T-helper 1 cell treated with Interleukin-12 subunit alpha and Interleukin-12 subunit beta and Interleukin-4 antibody, amounts not matched to agents 30 ng/mL and 1 ng/mL, for 36 hours (primary cell): ENCODE measurements around the gene GRIK5. TPM values are rescaled to one million over a fixed set of nuclear protein-coding genes. Genes with fewer than 3 reads are reported as not detected.
"Not testable (repeated sequence)": the region's sequence is repeated elsewhere in the genome, so short reads cannot be mapped to it uniquely, and the experiment has no call there.

Experiments used
- intact Hi-C: fragments of 100-400 bp; cut with micrococcal nuclease; formaldehyde crosslinking; loops from one replicate; pipeline ENCODE4 v1.15.1; 2024
- total RNA-seq: library from RNA; stranded (reverse); gene quantifications from 2 replicates; pipeline ENCODE4 v1.2.3, GENCODE V29; 2022

Gene GRIK5
- total RNA-seq: 3.6 and 4.6 TPM in 2 replicates

DNA sequence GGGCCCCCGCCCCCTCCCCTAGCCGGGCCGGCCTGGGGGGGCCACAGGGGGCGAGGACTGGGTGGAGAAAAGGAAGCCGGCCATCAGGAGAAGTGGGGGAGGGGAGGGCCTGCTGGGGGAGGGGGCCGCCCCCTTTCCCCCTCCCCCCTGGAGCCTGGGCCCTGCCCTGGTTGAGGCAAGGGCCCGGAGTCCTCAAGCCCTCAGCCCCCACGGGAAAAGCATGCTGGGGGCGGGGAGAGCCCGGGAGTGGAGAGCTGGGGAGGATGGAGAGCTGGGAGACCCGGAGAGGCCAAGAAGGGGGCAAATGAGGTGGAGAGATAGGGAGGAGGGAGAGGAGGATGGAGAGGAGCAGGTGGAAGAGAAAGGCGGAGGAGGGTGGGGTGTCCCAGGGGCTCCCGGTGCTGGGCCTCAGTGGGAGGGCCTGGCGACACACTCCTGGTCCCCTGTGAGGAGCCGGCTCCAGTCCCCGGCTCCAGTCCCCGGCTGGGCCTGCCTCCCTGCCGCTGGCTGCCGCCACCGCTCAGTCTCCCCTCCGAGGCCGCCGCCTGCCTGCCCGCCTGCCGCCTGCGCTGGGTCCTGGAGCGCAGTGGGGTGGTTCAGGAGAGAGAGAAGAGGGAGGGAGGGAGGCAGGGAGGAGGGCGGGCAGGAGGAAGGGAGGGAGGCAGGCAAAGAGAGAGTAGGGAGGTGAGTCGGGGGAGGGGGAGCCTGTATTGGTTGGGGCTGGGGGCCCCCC lies at the start of gene GRIK5:
GRIK5 (minus strand) TSS at position 588 of the 733 bp plus-strand sequence. CDS start 4,436 bp downstream, outside the sequence.
- intact Hi-C loops: no loop called here

- intact Hi-C loops: no loop called here
Observed at GRCh38 chr19:42117076-42117475, 47.1 kb upstream of the GRIK5 start.

DNA sequence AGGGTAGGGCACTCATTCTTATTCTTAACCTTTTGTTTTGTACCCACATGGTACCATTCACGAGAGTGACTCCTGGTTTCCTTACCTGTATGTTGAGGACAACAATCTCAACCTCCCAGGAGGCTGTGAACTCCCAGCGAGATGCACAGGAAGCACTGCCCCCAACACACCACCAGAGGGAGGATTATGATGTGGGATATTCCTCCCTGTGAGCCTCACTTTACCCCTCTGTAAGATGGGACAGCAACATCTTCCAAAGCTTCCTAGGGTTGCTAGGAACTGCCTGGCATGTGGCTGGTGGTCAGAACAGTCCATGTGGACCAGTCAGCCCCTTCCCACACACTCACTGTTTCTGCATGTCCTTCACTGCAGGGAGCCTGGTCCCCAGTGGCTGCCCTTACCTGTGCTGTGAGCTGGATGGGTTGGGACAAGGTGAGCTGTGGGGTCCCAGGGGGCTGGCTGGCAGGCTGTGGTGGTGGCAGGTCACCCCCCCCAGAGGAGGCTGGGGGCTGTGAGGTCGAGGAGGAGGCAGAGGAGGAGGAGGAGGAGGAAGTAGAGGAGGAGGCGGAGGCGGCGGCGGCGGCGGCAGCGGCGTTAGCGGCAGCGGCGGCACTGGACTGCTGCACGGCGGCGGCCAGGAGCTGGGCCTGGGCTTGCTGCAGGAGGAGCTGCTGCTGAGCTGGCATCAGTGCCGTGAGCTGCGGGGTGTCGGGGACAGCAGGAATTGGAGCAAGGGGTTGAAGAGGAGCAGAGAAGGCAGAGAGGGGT lies 46.5 kb upstream of the GRIK5 start:
- intact Hi-C loops: no loop called here

GRCh38 chr19:42115705-42116104 lies 45.7 kb upstream of the GRIK5 start:
- intact Hi-C loops: no loop called here

GRCh38 chr19:42115219-42115618 lies 45.2 kb upstream of the GRIK5 start:
- intact Hi-C loops: no loop called here

DNA sequence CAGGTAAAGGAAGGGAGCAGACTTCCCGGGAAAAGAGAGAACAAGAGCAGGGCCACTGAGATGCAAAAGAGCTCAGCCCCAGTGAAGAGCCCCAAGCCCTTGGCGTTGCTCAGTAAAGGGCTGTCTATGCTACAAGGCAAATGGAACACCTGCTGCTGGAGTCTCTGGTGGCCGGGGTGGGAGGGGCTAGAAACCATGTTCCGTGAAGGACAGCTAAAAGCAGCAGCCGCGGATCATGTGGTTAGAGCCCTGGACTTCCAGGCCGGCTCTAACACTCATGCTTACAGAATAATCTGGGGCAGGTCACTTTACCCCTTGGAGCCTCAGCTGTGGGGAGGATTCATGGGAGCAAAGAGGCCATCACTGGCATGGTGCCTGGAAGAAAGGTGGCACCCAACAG lies 44.4 kb upstream of the GRIK5 start:
- intact Hi-C loops: no loop called here

GRCh38 chr19:42113641-42114348 lies 43.8 kb upstream of the GRIK5 start:
- intact Hi-C loops: no loop called here

- intact Hi-C loops: no loop called here
Observed at GRCh38 chr19:42111811-42112210, 41.8 kb upstream of the GRIK5 start.

GRCh38 chr19:42111384-42111783 lies 41.4 kb upstream of the GRIK5 start:
- intact Hi-C loops: no loop called here

DNA sequence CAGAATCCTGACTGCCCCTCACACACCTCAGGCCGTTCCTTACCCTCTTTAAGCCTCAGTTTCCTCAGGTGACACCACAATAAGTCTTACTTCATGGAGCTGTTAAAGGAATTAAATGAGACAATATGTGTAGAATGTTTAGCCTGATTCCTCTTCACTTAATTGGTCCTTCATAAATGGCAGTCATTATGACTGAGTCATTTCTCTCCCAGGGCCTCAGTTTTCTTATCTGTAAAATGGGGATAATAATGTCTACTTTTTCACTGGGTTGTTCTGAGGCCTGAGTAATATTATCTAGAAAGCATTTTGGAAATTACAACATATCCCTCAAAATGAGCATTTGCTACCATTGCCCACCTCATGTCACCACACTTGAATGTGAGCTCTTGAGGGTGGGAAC lies 40.7 kb upstream of the GRIK5 start:
- intact Hi-C loops: no loop called here

- intact Hi-C loops: no loop called here
Observed at GRCh38 chr19:42109896-42110295, 39.9 kb upstream of the GRIK5 start.

DNA sequence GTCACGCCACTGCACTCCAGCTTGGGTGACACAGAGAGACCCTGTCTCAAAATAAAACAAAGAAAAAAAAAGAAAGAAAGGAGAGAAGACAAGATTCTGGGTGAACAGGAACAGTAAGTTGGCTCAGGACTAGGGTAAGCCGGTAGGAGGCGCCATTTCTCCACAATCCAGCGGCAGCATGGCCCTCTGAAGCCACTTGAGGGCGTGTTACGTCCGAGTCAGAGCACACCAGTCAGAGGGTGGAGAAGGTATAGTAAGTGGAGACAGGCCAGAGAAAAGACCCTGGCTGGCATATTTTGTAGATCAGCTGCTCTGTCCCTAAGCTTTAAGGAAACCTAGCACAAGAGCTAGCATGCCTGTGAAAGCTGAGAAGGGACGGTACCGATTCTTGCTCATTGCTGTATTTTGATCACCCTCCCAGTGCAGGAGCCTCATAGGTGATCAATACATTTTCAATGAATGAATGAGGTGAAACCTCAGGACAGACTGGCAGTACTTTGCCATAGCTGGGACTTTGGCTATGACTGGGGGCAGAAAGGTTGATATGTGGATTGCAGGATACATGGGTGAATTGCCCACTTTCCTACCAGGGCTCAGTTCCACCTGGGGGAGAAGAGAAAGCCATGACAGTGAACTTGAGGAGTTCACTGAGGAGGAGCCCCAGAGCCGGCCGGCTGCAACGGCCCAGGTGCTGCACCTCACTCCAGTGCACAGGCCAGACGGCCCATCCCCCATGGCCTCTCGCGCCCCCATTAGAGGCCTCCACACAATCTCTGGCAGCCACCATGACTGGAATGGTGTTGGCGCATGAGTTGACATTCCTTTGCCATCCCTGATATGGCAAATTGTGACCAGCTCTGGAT lies 38.8 kb upstream of the GRIK5 start:
- intact Hi-C loops: loop anchor here (1.0 kb wide), 15 partner anchors 14 to 332 kb away; partner anchors contain the start of genes DEDD2, MEGF8 and POU2F2

- intact Hi-C loops: no loop called here
Observed at GRCh38 chr19:42105368-42105767, 35.4 kb upstream of the GRIK5 start.

- intact Hi-C loops: no loop called here
Observed at GRCh38 chr19:42102877-42103276, 32.9 kb upstream of the GRIK5 start.

- intact Hi-C loops: not testable (repeated sequence)
Observed at GRCh38 chr19:42100241-42100640, 30.2 kb upstream of the GRIK5 start.

DNA sequence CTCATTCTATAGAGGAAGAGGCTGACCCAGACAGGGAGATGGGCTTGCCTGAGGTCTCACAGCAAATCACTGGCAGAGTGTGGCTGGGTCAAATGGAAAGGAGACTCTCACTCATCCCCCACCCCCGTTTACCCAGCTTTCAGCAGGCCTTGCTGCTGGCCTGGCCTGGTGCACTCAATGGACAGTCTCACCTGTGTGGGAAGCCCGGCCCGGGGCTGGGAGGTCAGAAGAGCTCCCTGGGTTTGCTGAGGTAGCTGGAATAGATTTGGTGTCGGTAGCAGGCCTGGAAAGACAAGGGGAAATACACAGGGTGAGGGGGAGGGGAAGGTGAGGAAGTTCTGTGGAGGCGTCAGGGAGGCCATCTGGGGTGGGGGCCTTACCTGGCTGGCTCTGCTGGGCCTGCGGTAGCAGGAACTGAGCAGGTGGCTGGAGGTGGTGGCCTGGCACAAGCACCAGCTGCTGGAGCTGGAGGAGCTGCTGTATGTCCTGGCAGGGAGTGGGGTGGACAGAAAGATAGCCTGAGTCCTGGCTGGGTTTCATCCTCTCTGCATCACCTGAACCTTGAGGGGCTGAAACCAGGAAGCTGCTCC lies 29.4 kb upstream of the GRIK5 start:
- intact Hi-C loops: no loop called here

DNA sequence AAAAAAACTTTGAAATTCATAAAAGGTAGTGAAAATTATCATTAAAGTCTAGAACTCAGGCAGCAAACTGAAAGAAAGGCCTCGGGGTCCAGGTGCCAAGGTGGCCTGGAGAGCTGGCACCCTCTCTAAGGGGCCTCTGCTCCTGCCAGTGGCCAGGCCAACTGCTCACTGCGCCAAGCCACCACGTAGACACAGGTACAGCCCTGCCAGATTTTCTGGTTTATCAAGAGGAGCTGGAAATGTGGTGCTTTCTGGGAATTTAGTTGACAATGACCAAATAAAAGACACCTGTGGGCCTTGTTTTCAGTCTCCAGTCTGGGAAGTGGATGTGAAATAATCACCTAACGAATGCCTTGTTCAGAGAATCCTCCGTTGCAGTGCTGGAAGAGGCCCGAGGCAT lies 28.8 kb upstream of the GRIK5 start:
- intact Hi-C loops: no loop called here

- intact Hi-C loops: no loop called here
Observed at GRCh38 chr19:42097461-42097860, 27.5 kb upstream of the GRIK5 start.

DNA sequence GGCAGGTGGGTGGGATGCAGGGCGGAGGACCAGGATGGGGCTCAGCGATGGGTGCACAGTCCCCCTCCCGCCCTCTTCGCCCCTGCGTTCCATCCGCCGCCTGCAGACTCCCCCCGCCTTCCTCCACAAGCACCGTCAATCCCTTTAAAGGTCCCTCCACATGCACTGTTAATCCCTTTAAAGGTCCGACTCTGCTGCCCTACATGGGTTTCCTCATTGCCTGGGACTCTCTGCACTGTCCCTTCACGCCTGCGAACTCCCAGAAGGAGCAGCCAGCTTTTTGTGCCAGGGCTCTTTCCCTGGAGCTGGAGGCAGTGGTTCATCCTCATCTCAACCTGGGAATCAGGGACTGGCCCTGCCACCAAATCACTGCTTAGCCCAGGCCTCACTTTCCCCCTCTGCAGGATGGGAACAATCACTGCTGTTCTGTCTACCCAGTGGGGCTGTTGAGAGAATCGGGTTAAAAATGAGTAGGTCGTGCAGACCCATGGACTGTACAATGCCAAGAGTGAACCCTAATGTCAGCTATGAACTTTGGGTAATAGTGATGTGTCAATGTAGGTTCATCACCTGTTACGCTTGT lies 26.3 kb upstream of the GRIK5 start:
- intact Hi-C loops: no loop called here

DNA sequence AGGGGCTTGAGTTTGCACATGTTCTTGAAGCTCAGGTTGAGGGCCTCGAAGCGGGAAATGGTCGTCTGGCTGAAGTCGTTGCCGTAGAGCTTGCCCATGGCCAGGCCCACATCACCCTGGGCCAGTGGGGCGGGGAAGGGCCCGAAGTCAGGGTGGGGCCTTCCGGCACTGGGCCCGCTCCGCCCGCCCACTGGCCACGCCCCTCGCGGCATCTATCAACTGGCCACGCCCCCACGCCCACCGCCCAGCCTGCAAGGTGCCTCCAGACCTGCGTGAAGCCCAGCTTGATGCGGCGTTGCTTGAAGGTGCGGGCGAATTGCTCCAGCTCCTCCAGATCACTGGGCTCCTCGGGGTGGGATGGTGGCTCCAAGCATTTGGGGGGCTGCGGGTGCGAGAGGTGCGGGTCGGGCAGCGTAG lies 25.8 kb upstream of the GRIK5 start:
- intact Hi-C loops: no loop called here
